GM21717 (cell line): Measurements from ENCODE around the gene AGL.
"Not testable (repeated sequence)": the region's sequence is repeated elsewhere in the genome, so short reads cannot be mapped to it uniquely, and the experiment has no call there.

ENCODE experiments used
- ATAC-seq: cut with Tn5 transposase; IDR thresholded peaks from one replicate; pipeline ENCODE4 v1.9.1; 2021; ENCODE audit warnings: mild to moderate bottlenecking, moderate library complexity; ENCODE audit not compliant: unreplicated experiment

Gene AGL

GRCh38 chr1:99849744-99850458 is at the start of gene AGL:
Gene AGL, plus strand, starts transcription at chr1:99850361. Its CDS starts 682 bp downstream, at chr1:99851043.
- ATAC-seq = peak; percentile 99

- ATAC-seq = no peak
Observed at GRCh38 chr1:99801584-99801983, 48.6 kb upstream of the AGL start.

GRCh38 chr1:99806882-99807281 is 43.3 kb upstream of the AGL start:
- no peak for ATAC-seq

- peak; percentile 85 for ATAC-seq
Observed at GRCh38 chr1:99808391-99809115, 41.6 kb upstream of the AGL start.

- no peak for ATAC-seq
Observed at GRCh38 chr1:99811075-99811474, 39.1 kb upstream of the AGL start.

- no peak for ATAC-seq
Observed at GRCh38 chr1:99811747-99812146, 38.4 kb upstream of the AGL start.

- no peak for ATAC-seq
Observed at GRCh38 chr1:99814373-99814900, 35.7 kb upstream of the AGL start.

- no peak for ATAC-seq
Observed at GRCh38 chr1:99816656-99817055, 33.5 kb upstream of the AGL start.

- no peak for ATAC-seq
Observed at GRCh38 chr1:99818063-99818699, 32.0 kb upstream of the AGL start.

GRCh38 chr1:99820546-99820945 is 29.6 kb upstream of the AGL start:
- ATAC-seq = peak; percentile 88

GRCh38 chr1:99825098-99825497 is 25.1 kb upstream of the AGL start:
- ATAC-seq = no peak

- no peak for ATAC-seq
Observed at GRCh38 chr1:99825702-99826101, 24.5 kb upstream of the AGL start.

- no peak for ATAC-seq
Observed at GRCh38 chr1:99827970-99828369, 22.2 kb upstream of the AGL start.

GRCh38 chr1:99829269-99829668 is 20.9 kb upstream of the AGL start:
- ATAC-seq = no peak

- not testable (repeated sequence) for ATAC-seq
Observed at GRCh38 chr1:99833911-99834310, 16.2 kb upstream of the AGL start.

- ATAC-seq = not testable (repeated sequence)
Observed at GRCh38 chr1:99836171-99837103, 13.7 kb upstream of the AGL start.

- ATAC-seq = not testable (repeated sequence)
Observed at GRCh38 chr1:99840353-99840752, 9.8 kb upstream of the AGL start.

- ATAC-seq = no peak
Observed at GRCh38 chr1:99843760-99844159, 6.4 kb upstream of the AGL start.

GRCh38 chr1:99845201-99845600 is 5.0 kb upstream of the AGL start:
- not testable (repeated sequence) for ATAC-seq

GRCh38 chr1:99849413-99849743 is 783 bp upstream of the AGL start:
- peak; percentile 10 for ATAC-seq
